PFSK-1 (cell line): Measurements from ENCODE around the gene KIF2C.

Experiments
- FOXP2 ChIP-seq: optimal IDR thresholded peaks from 2 replicates; pipeline ENCODE3; 2011; ENCODE audit warnings: borderline replicate concordance, control low read depth, inconsistent platforms; ENCODE audit not compliant: insufficient read depth; ENCODE audit errors: extremely low read length, extremely low read depth
- POLR2AphosphoS5 ChIP-seq: IDR thresholded peaks from 2 replicates; pipeline ENCODE4 v1.6.1; 2012; ENCODE audit warnings: low read depth, mild to moderate bottlenecking, control low read depth, low read length, moderate library complexity
- TAF1 ChIP-seq: IDR thresholded peaks from 2 replicates; pipeline ENCODE4 v1.6.1; 2012; ENCODE audit warnings: low read length, control low read depth, borderline replicate concordance; ENCODE audit not compliant: insufficient read depth
- TF ChIP-seq, protein P1 (sequence below), 2 experiments: IDR thresholded peaks; 2 replicates each; pipeline versions ENCODE4 v1.6.1 to v1.8.0; 2011 to 2012; ENCODE audit warnings: low read depth in 2 of 2, low read length in 2 of 2, control low read depth in 1 of 2, inconsistent platforms in 1 of 2, mild to moderate bottlenecking in 1 of 2, moderate library complexity in 1 of 2; ENCODE audit not compliant: insufficient read depth in 1 of 2

DNA sequence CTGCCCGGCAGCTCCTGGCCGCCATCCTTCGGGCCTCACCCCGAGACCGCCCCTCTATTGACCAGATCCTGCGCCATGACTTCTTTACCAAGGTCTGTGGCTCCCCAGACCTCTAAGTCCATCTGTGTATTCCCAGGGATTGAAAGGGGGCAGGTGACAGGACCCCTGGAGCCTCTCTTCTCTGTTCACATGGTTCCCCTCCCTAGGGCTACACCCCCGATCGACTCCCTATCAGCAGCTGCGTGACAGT is 63.4 kb downstream of the KIF2C start:
- TF ChIP-seq TAF1 (no peak), POLR2AphosphoS5 (no peak), FOXP2 (no peak)
- TF ChIP-seq, protein P1, sequence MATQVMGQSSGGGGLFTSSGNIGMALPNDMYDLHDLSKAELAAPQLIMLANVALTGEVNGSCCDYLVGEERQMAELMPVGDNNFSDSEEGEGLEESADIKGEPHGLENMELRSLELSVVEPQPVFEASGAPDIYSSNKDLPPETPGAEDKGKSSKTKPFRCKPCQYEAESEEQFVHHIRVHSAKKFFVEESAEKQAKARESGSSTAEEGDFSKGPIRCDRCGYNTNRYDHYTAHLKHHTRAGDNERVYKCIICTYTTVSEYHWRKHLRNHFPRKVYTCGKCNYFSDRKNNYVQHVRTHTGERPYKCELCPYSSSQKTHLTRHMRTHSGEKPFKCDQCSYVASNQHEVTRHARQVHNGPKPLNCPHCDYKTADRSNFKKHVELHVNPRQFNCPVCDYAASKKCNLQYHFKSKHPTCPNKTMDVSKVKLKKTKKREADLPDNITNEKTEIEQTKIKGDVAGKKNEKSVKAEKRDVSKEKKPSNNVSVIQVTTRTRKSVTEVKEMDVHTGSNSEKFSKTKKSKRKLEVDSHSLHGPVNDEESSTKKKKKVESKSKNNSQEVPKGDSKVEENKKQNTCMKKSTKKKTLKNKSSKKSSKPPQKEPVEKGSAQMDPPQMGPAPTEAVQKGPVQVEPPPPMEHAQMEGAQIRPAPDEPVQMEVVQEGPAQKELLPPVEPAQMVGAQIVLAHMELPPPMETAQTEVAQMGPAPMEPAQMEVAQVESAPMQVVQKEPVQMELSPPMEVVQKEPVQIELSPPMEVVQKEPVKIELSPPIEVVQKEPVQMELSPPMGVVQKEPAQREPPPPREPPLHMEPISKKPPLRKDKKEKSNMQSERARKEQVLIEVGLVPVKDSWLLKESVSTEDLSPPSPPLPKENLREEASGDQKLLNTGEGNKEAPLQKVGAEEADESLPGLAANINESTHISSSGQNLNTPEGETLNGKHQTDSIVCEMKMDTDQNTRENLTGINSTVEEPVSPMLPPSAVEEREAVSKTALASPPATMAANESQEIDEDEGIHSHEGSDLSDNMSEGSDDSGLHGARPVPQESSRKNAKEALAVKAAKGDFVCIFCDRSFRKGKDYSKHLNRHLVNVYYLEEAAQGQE (IDR thresholded peaks at IDR 0.05; ENCODE audit: insufficient read depth in 1 of 2, low read depth in 2 of 2, low read length in 2 of 2), result no peak
